ENCODE data around the gene KLB.

The KLB gene

GRCh38 chr4:39458505-39459300 lies 52.0 kb downstream of the KLB start, which contains the start of the genes LIAS and RPL9:
TSS of gene LIAS (plus strand) at chr4:39459056. CDS start at chr4:39459118, 62 bp downstream.
TSS of gene RPL9 (minus strand) at chr4:39458922. CDS start at chr4:39458439, 483 bp downstream.
- in situ Hi-C loops (cut with MboI; ENCODE audit: low sequenced_read_pairs): no loop called here

GRCh38 chr4:39464886-39465501 lies 58.3 kb downstream of the KLB start:
- in situ Hi-C loops (cut with MboI; ENCODE audit: low sequenced_read_pairs): no loop called here

GRCh38 chr4:39466747-39467146 lies 60.0 kb downstream of the KLB start:
- in situ Hi-C loops (cut with MboI; ENCODE audit: low sequenced_read_pairs): no loop called here

- in situ Hi-C loops (cut with MboI; ENCODE audit: low sequenced_read_pairs): no loop called here
Observed at GRCh38 chr4:39467464-39467863, 60.7 kb downstream of the KLB start.

GRCh38 chr4:39469429-39470077 lies 62.8 kb downstream of the KLB start:
- in situ Hi-C loops (cut with MboI; ENCODE audit: low sequenced_read_pairs): no loop called here

- in situ Hi-C loops (cut with MboI; ENCODE audit: low sequenced_read_pairs): no loop called here
Observed at GRCh38 chr4:39470402-39470801, 63.7 kb downstream of the KLB start.

GRCh38 chr4:39472396-39472795 lies 65.7 kb downstream of the KLB start:
- in situ Hi-C loops (cut with MboI; ENCODE audit: low sequenced_read_pairs): no loop called here

GRCh38 chr4:39476187-39476895 lies 69.6 kb downstream of the KLB start:
- in situ Hi-C loops (cut with MboI; ENCODE audit: low sequenced_read_pairs): no loop called here

- in situ Hi-C loops (cut with MboI; ENCODE audit: low sequenced_read_pairs): no loop called here
Observed at GRCh38 chr4:39480251-39480650, 73.5 kb downstream of the KLB start.

- in situ Hi-C loops (cut with MboI; ENCODE audit: low sequenced_read_pairs): no loop called here
Observed at GRCh38 chr4:39480902-39481695, 74.4 kb downstream of the KLB start.

GRCh38 chr4:39484582-39485272 lies 78.0 kb downstream of the KLB start:
- in situ Hi-C loops (cut with MboI; ENCODE audit: low sequenced_read_pairs): no loop called here

GRCh38 chr4:39486221-39486804 lies 79.6 kb downstream of the KLB start:
- in situ Hi-C loops (cut with MboI; ENCODE audit: low sequenced_read_pairs): no loop called here

- in situ Hi-C loops (cut with MboI; ENCODE audit: low sequenced_read_pairs): no loop called here
Observed at GRCh38 chr4:39490322-39490721, 83.6 kb downstream of the KLB start.

GRCh38 chr4:39494354-39494753 lies 87.6 kb downstream of the KLB start:
- in situ Hi-C loops (cut with MboI; ENCODE audit: low sequenced_read_pairs): no loop called here

GRCh38 chr4:39495446-39496213 lies 88.9 kb downstream of the KLB start:
- in situ Hi-C loops (cut with MboI; ENCODE audit: low sequenced_read_pairs): no loop called here

- in situ Hi-C loops (cut with MboI; ENCODE audit: low sequenced_read_pairs): no loop called here
Observed at GRCh38 chr4:39497909-39498726, 91.4 kb downstream of the KLB start.

- in situ Hi-C loops (cut with MboI; ENCODE audit: low sequenced_read_pairs): no loop called here
Observed at GRCh38 chr4:39498727-39499020, 91.9 kb downstream of the KLB start.
